ENCODE results near the gene ATG14.

- TF ChIP-seq CTCF (IDR thresholded peaks at IDR 0.05) (no peak), POLR2A (IDR thresholded peaks at IDR 0.05) (no peak)
These were observed 30.6 kb downstream of the ATG14 start for GRCh38 chr14:55381040-55381439.
